HG03108 (cell line): ENCODE results near the gene CFAP126.
A peak's percentile ranks its signal among the peaks of the same experiment; 100 is the strongest.
"Not testable (repeated sequence)": the region's sequence is repeated elsewhere in the genome, so short reads cannot be mapped to it uniquely, and the experiment has no call there.

Source experiments
- ATAC-seq: cut with Tn5 transposase; IDR thresholded peaks from one replicate; pipeline ENCODE4 v1.9.1; 2021; ENCODE audit warnings: moderate library complexity; ENCODE audit not compliant: unreplicated experiment

The CFAP126 gene, protein sequence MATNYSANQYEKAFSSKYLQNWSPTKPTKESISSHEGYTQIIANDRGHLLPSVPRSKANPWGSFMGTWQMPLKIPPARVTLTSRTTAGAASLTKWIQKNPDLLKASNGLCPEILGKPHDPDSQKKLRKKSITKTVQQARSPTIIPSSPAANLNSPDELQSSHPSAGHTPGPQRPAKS

DNA sequence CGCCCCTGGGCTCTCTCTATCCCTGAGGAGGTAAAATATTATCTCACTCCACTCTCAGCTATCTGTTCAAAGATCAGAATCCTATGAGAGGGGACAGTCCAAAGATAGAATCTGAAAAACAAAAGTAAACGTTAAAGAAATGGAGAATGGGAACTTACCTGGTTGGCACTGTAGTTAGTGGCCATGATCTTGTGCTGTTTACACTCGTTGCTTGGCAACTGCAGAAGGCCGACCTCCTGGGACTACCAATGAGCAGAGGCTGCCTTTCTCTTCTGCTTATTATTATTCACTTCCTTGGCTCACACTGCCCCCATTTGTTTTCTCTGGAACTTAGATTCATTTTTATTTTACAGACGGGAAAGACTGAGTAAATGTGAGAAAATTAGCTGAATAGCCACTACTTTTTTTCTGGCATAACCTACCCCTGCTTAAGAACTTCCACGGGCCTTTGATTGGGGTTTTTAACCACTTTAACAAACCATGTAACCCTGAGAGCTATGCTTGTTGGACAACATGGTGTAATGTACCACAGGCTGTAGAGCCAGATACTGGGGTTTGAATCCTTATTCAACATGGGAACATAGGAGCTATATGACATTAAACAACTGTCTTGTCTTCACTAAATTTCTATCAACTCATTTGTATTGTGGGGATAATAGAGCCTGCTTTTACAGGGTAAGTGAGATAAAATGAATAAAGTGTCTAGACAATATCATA is at the start of gene CFAP126:
Gene CFAP126, minus strand, starts transcription at position 193 of the 717 bp plus-strand sequence. Its CDS starts 8 bp downstream, at position 185.
- peak; percentile 89 for ATAC-seq

DNA sequence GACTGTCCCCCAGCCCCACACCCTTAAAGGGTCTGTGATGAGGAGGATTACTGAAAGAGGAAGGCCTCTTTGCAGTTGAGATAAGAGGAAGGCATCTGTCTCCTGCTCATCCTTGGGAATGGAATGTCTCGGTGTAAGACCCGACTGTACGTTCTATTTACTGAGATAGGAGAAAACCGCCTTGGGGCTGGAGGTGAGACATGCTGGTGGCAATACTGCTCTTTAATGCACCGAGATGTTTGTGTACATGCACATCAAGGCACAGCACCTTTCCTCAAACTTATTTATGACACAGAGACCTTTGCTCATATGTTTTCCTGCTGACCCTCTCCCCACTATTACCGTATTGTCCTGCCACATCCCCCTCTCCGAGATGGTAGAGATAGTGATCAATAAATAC is 45.4 kb upstream of the CFAP126 start:
- ATAC-seq = not testable (repeated sequence)

GRCh38 chr1:161410636-161410970 is 42.9 kb upstream of the CFAP126 start:
- not testable (repeated sequence) for ATAC-seq

DNA sequence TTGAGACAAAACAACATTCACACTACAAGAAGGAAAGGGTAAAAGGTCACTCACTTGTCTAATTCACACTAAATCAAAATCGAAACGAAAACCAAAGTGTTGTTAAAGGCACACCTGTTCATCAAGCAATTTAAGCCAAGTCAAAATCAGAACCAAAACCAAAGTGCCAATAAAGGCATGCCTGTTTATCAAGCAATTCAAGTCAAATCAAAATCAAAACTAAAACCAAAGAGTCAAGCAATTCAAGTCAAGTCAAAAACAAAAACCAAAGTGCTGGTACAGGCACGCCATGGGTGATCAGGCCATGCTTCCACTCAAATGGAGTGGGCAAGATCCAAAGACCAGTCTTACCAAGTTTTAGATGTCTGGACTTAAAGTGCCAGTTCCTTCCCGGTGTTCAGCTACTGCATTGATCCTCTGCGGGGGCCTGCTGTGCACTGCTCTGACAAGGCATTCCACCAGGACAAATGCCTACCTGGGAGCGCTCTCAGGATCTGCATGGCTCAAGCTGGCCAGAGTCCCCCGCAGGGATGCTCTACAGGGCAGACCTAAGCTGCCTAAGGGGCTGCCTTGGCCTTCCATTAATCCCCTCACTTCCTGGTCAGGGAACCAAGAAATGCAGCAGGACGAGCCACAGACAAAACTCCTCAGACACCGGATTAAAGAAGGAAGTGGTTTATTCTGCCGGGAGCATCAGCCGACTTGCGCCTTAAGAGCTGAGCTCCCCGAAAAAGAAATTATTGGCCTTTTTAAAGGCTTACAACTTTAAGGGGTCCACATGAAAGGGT is 42.4 kb upstream of the CFAP126 start:
- ATAC-seq = peak; percentile 56

GRCh38 chr1:161408429-161409052 is 40.9 kb upstream of the CFAP126 start:
- ATAC-seq = no peak

GRCh38 chr1:161407451-161407985 is 39.8 kb upstream of the CFAP126 start:
- ATAC-seq = no peak

- not testable (repeated sequence) for ATAC-seq
These were observed 38.9 kb upstream of the CFAP126 start for GRCh38 chr1:161406551-161406950.

GRCh38 chr1:161404051-161404597 is 36.4 kb upstream of the CFAP126 start:
- no peak for ATAC-seq

GRCh38 chr1:161402446-161402845 is 34.8 kb upstream of the CFAP126 start:
- ATAC-seq = no peak

DNA sequence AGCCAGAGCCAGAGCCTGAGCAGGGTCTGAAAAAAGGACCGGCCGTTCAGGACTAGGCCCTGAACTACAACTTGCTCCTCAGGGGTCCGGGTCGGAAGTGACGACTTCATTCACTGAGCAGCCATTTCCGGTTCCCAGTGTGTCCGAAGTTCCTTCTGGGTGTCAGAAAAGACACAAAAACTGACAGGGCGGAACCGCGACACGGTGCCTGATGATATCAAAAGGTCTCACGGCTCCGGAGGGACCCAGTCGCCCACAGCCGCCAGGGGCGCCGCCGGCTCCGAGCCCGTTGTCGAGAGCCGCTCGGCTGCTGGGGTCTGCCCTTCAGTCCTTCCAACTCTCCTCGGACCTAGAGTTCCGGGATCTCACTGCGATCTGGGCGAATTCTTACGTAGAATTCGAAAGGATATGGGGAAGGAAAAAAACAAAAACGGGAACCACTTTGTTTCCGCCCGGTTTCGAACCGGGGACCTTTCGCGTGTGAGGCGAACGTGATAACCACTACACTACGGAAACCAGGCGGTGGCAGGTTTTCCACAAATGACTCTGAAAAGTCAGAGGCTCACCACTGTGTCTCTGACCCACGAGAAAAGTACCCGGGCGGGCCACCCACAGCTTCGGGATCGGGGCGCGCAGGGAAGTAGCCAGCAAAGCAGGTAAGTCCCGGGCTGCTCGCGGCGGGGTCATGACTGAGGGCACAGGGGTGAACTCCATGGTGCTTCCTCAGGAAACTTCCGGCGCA is 31.8 kb upstream of the CFAP126 start:
- peak; percentile 66 for ATAC-seq

DNA sequence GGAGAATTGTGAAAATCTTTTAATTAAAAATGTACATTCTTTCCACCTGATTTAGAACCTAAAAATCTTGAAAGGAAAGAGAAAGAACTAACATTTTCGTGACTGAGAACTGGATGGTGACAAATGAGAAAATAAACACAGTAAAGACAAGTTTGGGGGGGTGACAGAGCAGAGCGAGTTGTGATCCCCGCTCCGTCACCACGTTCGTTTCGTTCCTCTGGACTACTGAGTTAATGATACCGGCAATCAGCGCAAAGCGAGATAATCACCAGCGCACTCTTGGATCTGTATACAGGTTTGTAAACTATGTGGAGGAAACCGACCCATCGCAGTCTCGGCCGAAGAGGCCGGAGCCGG is 31.2 kb upstream of the CFAP126 start:
- ATAC-seq = no peak

DNA sequence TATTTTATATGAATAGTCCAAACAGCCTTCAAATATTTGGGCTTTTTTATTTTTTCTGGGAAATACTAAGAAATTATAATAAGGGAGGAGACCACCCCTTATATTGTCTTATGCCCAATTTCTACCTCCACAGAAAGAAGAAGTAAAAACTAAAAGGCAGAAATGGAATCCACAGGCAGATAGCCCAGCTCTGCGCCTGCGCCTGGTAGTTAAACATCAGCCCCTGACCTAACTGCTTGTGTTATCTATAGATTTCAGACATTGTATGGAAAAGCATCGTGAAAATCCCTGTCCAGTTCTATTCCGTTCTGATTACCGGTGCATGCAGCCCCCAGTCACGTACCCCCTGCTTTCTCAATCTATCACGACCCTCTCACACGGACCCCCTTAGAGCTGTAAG is 29.4 kb upstream of the CFAP126 start:
- not testable (repeated sequence) for ATAC-seq

GRCh38 chr1:161393151-161393550 is 25.5 kb upstream of the CFAP126 start:
- ATAC-seq = no peak

- ATAC-seq = no peak
These were observed 23.9 kb upstream of the CFAP126 start for GRCh38 chr1:161391611-161392010.

DNA sequence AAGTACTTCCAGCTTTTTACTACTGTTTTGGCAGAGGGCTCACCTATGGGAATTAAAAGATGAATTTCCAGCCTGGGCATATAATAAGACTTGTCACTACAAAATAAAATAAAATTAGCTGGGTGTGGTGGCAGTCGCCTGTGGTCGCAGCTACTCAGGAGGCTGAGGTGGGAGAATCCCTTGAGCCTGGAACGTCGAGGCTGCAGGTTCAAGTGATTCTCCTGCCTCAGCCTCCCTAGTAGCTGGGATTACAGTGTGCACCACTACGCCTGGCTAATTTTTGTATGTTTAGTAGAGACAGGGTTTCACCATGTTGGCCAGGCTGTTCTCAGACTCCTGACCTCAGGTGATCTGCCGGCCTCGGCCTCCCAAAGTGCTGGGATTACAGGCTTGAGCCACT is 23.5 kb upstream of the CFAP126 start:
- ATAC-seq = not testable (repeated sequence)

- peak; percentile 2 for ATAC-seq
These were observed 22.8 kb upstream of the CFAP126 start for GRCh38 chr1:161390559-161390858.

DNA sequence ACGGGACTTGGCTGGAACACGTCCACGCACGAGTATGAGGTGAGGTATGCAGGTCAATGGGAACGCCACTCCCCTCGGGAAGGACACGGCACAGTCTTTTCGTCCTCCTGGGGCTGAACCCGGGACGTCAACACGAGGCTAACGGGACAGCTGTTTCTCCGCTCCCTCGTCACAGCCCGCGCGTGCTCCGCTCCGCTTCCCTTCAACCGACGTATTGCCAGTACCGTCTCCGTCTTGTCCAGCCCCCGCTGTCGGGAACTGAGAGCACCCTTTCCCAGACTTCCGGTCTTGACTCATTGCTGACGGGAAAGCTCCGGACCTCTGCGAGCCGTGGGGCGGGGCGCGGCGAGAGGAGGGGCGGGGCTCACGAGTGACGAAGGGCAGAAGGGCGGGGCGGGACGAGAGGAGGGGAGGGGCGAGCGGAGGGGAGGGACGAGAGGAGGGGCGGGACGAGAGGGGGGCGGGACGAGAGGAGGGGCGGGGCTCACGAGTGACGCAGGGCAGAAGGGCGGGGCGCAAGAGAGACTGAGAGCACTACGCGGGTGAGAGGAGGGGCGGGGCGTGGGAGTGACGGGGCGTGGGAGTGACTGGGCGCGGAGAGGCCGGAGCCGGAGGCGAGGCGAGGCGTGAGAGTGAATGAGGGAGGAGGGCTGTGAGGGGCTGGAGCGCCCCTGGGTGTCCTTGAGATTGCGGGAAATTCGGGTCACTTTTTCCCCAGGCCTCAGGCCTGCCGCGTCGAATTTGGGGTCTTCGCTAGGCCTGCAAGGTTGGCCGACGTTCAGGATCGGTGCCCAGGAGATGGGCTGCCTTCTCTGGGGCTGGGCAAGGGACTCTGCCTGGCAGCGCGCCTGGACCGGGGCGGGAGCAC is 22.2 kb upstream of the CFAP126 start:
- peak; percentile 78 for ATAC-seq

- not testable (repeated sequence) for ATAC-seq
These were observed 21.5 kb upstream of the CFAP126 start for GRCh38 chr1:161389158-161389557.

- no peak for ATAC-seq
These were observed 21.0 kb upstream of the CFAP126 start for GRCh38 chr1:161388639-161389038.
